B cell (primary cell): Measurements from ENCODE around the gene PAPPA. TPM values are rescaled to one million over a fixed set of nuclear protein-coding genes. Genes with fewer than 3 reads are reported as not detected.

Experiments
- ATAC-seq: fragments of 200-7000 bp; cut with Tn5 transposase; one replicate; pipeline ENCODE4 v1.10.0; 2021; ENCODE audit warnings: low read depth, mild to moderate bottlenecking, moderate number of reproducible peaks, moderate library complexity
- CTCF ChIA-PET: fragments of 350-600 bp; sonication (Branson Sonifier 250); formaldehyde crosslinking; loops from one replicate; lab custom pipeline; 2021; ENCODE audit warnings: antibody characterized with exemption, inconsistent platforms; lab: Charles Lee
- POLR2A ChIA-PET: fragments of 350-600 bp; sonication (Branson Sonifier 250); formaldehyde crosslinking; loops from one replicate; lab custom pipeline; 2021; ENCODE audit warnings: antibody characterized with exemption; lab: Charles Lee
- DNase-seq: peaks from one replicate; pipeline ENCODE4 v3.0.0; 2013
- H2AFZ ChIP-seq: 2 replicates; pipeline ENCODE4 v1.6.1; 2012; ENCODE audit warnings: mild to moderate bottlenecking, low read depth, low read length; ENCODE audit not compliant: insufficient read depth, poor library complexity, severe bottlenecking
- H3K27ac ChIP-seq, 2 donors: 1 replicate in 1 of 2; 2 replicates in 1 of 2; pipeline ENCODE4 v1.5.1; 2012 to 2013; ENCODE audit warnings: low read length in 2 of 2, mild to moderate bottlenecking in 2 of 2, moderate library complexity in 1 of 2
- H3K27me3 ChIP-seq, 4 experiments: fragments of 200-600 bp in 1 of 4; sonication (generic) in 1 of 4; replicated peaks in 1 of 4; 1 replicate in 2 of 4; 2 replicates in 2 of 4; pipeline versions ENCODE4 v1.6.1 to v1.7.0; 2013 to 2016; ENCODE audit warnings: low read length in 3 of 4, mild to moderate bottlenecking in 2 of 4, mixed read lengths in 1 of 4, moderate library complexity in 1 of 4; ENCODE audit not compliant: insufficient read depth in 4 of 4, control insufficient read depth in 3 of 4; ENCODE audit errors: control extremely low read depth in 1 of 4
- H3K36me3 ChIP-seq, 2 experiments: replicated peaks in 1 of 2; 1 replicate in 1 of 2; 2 replicates in 1 of 2; pipeline versions ENCODE4 v1.6.1 to v1.7.1; 2013; ENCODE audit warnings: low read length in 1 of 2; ENCODE audit not compliant: insufficient read depth in 2 of 2, control insufficient read depth in 1 of 2; ENCODE audit errors: control extremely low read depth in 1 of 2, extremely low read depth in 1 of 2
- H3K4me1 ChIP-seq, 2 donors: fragments of 200-600 bp in 1 of 2; sonication (generic) in 1 of 2; 1 replicate in 1 of 2; 2 replicates in 1 of 2; pipeline versions ENCODE4 v1.5.1 to v1.6.1; 2013 to 2017; ENCODE audit warnings: low read length in 2 of 2; ENCODE audit not compliant: control insufficient read depth in 2 of 2, insufficient read depth in 2 of 2
- H3K4me2 ChIP-seq: replicated peaks from 2 replicates; pipeline ENCODE3; 2012; ENCODE audit warnings: mild to moderate bottlenecking, low read depth, low read length; ENCODE audit not compliant: poor library complexity, severe bottlenecking
- H3K4me3 ChIP-seq, 5 experiments: fragments of 200-600 bp in 1 of 5; sonication (generic) in 1 of 5; 1 replicate in 3 of 5; 2 replicates in 2 of 5; pipeline versions ENCODE4 v1.5.1 to v1.7.0; 2011 to 2016; ENCODE audit warnings: low read length in 4 of 5, mild to moderate bottlenecking in 4 of 5, low read depth in 2 of 5, control low read depth in 1 of 5, moderate library complexity in 1 of 5; ENCODE audit not compliant: insufficient read depth in 1 of 5; ENCODE audit errors: control extremely low read depth in 1 of 5, extremely low read depth in 1 of 5
- H3K79me2 ChIP-seq: fragments of 200-600 bp; sonication (generic); one replicate; pipeline ENCODE4 v1.6.0; 2016; ENCODE audit warnings: low read length; ENCODE audit not compliant: control insufficient read depth, insufficient read depth
- H3K9ac ChIP-seq: fragments of 200-600 bp; sonication (generic); 2 replicates; pipeline ENCODE4 v1.6.1; 2017; ENCODE audit warnings: mild to moderate bottlenecking, low read length, moderate library complexity
- H3K9me3 ChIP-seq, 3 donors: one replicate each; pipeline versions ENCODE4 v1.6.1 to v1.7.1; 2013; ENCODE audit warnings: low read length in 2 of 3; ENCODE audit not compliant: control insufficient read depth in 2 of 3, insufficient read depth in 1 of 3; ENCODE audit errors: control extremely low read depth in 1 of 3
- H4K20me1 ChIP-seq: 2 replicates; pipeline ENCODE4 v1.6.0; 2012; ENCODE audit warnings: mild to moderate bottlenecking, low read length; ENCODE audit not compliant: insufficient read depth, control insufficient read depth, poor library complexity, severe bottlenecking
- H3K27ac Mint-ChIP-seq: one replicate; pipeline ENCODE4 v1.8.0; 2021; ENCODE audit warnings: mixed read lengths
- H3K27me3 Mint-ChIP-seq: one replicate; pipeline ENCODE4 v1.8.0; 2021; ENCODE audit warnings: mixed read lengths
- H3K4me1 Mint-ChIP-seq: one replicate; pipeline ENCODE4 v1.8.0; 2021; ENCODE audit warnings: mixed read lengths
- H3K4me3 Mint-ChIP-seq: one replicate; pipeline ENCODE4 v1.8.0; 2021; ENCODE audit warnings: mixed read lengths
- H3K9me3 Mint-ChIP-seq: one replicate; pipeline ENCODE4 v1.8.0; 2022; ENCODE audit warnings: mixed read lengths; ENCODE audit not compliant: insufficient read depth
- CTCF ChIP-seq: fragments of 200-600 bp; IDR thresholded peaks from one replicate; pipeline ENCODE4 v1.8.0; 2022; ENCODE audit warnings: antibody characterized with exemption, mild to moderate bottlenecking
- EZH2 ChIP-seq: IDR thresholded peaks from 2 replicates; pipeline ENCODE4 v1.6.1; 2012; ENCODE audit warnings: borderline replicate concordance, low read depth, mild to moderate bottlenecking, moderate library complexity, low read length; ENCODE audit not compliant: insufficient read depth, poor library complexity, severe bottlenecking
- WGBS: methylation state at CpG from one replicate; pipeline ENCODE4 v1.1.5; 2013; ENCODE audit warnings: missing lambda C conversion rate; ENCODE audit not compliant: insufficient coverage; 5-methylcytosine and 5-hydroxymethylcytosine counted together
- intact Hi-C: fragments of 100-400 bp; cut with micrococcal nuclease; formaldehyde crosslinking; loops from one replicate; pipeline ENCODE4 v1.10.0; 2022
- polyA plus RNA-seq: library from polyadenylated mRNA; depleted of rRNA; stranded (reverse); fragments of >200 nt; gene quantifications from 2 replicates; pipeline ENCODE4 v1.2.3, GENCODE V29; 2012
- total RNA-seq, 2 donors: library from RNA; stranded (reverse); fragments of 120-200 nt in 1 of 2; gene quantifications; 1 replicate in 1 of 2; 2 replicates in 1 of 2; pipeline versions ENCODE4 v1.2.3 to v1.2.4, GENCODE V29; 2013 to 2022

The PAPPA gene
- total and polyA plus RNA-seq, 2 donors (not counting 1 experiment from before 2014, with no cell fraction given) = not detected

DNA sequence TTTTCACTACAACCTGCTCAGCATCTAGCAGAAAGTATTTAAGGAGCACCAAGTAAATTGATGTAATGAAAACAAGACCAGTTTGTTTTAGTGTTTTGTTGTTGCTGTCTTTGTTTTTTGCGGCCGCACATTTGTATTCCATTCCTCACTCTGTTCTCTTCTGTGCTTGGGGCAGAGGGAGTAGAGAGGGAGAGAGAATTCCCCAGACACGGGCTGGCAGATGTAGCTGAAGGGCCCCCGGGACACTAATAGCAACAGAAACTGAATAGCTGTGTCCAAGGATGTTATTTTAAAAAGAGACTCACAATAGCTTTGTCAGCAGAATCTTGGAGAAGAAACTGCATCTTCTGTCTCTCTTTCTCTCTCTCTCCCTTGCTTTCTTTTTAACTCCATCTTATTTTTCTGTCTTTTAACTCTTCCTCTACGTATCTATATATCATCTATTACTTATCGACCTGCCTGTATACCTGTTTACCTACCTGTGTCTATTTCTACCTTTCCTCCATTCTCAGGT is 145.3 kb downstream of the PAPPA start:
- Histone ChIP-seq H3K79me2 (no peaks in the 10 kb centered on the region), H3K9me3 (no peaks in the 10 kb centered on the region), H2AFZ (no peak overlapping the region), H3K36me3 (no peaks in the 10 kb centered on the region), H3K27me3 (no peaks in the 10 kb centered on the region), H4K20me1 (no peaks in the 10 kb centered on the region), H3K27ac (no peak overlapping the region), H3K9ac (no peak overlapping the region), H3K4me3 (no peak overlapping the region), H3K4me2 (no peak overlapping the region), H3K4me1 (no peaks in the 10 kb centered on the region)
- H3K4me1 Mint-ChIP-seq = no peaks in the 10 kb centered on the region
- CTCF ChIA-PET = no interaction called here
- intact Hi-C loops = no loop called here
- 70% methylated on average over 2 of the region's 6 CpGs for WGBS
- ATAC-seq = no peak
- TF ChIP-seq CTCF = no peak
- TF ChIP-seq EZH2 = no peak
- no peak overlapping the region for H3K27ac Mint-ChIP-seq
- DNase-seq = no peak
- no peak overlapping the region for H3K4me3 Mint-ChIP-seq
- H3K9me3 Mint-ChIP-seq = peaks cover 4% of the 10 kb centered on the region
- peaks cover 6% of the 10 kb centered on the region for H3K27me3 Mint-ChIP-seq
- POLR2A ChIA-PET = no interaction called here

DNA sequence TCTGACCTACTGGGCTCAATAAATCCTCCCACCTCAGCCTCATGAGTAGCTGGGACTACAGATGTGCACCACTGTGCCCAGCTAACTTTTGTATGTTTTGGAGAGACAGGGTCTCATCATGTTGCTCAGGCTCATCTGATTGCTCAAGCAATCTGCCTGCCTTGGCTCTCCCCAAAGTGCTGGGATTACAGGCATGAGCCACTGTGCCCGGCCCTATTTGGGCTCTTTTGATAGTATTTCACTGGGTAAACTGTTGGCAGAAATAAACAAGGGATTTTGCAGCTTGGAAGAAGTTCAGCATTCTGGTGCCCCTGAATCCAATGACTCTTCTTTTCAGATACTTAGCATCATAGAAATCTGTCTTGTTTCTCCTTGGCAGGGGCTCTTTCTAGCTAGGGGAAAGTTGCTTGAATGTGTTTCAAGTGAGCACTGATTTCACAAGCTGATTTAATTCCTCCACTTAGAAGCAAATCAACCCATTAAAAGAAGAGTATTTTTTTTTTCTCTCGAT is 146.8 kb downstream of the PAPPA start:
- H3K4me1 ChIP-seq = no peaks in the 10 kb centered on the region
- no peak overlapping the region for H2AFZ ChIP-seq
- POLR2A ChIA-PET = no interaction called here
- H3K36me3 ChIP-seq = no peaks in the 10 kb centered on the region
- TF ChIP-seq CTCF (no peak), EZH2 (no peak)
- H3K27ac ChIP-seq = no peak overlapping the region
- H3K9ac ChIP-seq = no peak overlapping the region
- Mint-ChIP-seq H3K4me1 (no peaks in the 10 kb centered on the region), H3K27me3 (peaks cover 4% of the 10 kb centered on the region), H3K9me3 (peaks cover 4% of the 10 kb centered on the region), H3K27ac (no peak overlapping the region), H3K4me3 (no peak overlapping the region)
- no peaks in the 10 kb centered on the region for H4K20me1 ChIP-seq
- H3K4me3 ChIP-seq = no peak overlapping the region
- CTCF ChIA-PET = no interaction called here
- no peaks in the 10 kb centered on the region for H3K9me3 ChIP-seq
- no peak overlapping the region for H3K4me2 ChIP-seq
- no peaks in the 10 kb centered on the region for H3K79me2 ChIP-seq
- DNase-seq (no peak), ATAC-seq (no peak)
- intact Hi-C loops = no loop called here
- no CpG with 5 or more reads among the region's 2 CpGs for whole genome bisulfite sequencing
- no peaks in the 10 kb centered on the region for H3K27me3 ChIP-seq
